Ovary (tissue), 9 donors: ENCODE results near the gene RAPSN. TPM values are rescaled to one million over a fixed set of nuclear protein-coding genes. Genes with fewer than 3 reads are reported as not detected.
"Not testable (repeated sequence)": the region's sequence is repeated elsewhere in the genome, so short reads cannot be mapped to it uniquely, and the experiment has no call there.

Source experiments
- DNase-seq, 5 donors: peaks; one replicate each; pipeline ENCODE4 v3.0.0-alpha.2; 2019 to 2020
- H3K27ac ChIP-seq, 2 donors: fragments of 200-600 bp; one replicate each; pipeline versions ENCODE4 v1.5.1 to v1.8.0; 2019 to 2022
- H3K27me3 ChIP-seq: fragments of 200-600 bp; one replicate; pipeline ENCODE4 v1.8.0; 2022
- H3K36me3 ChIP-seq: fragments of 200-600 bp; sonication (generic); one replicate; pipeline ENCODE4 v1.5.1; 2019
- H3K4me1 ChIP-seq: one replicate; pipeline ENCODE4 v1.8.1; 2013; ENCODE audit warnings: mild to moderate bottlenecking, moderate library complexity; ENCODE audit not compliant: insufficient read depth
- H3K4me3 ChIP-seq: fragments of 200-600 bp; sonication (generic); one replicate; pipeline ENCODE4 v1.5.1; 2017
- H3K9me3 ChIP-seq, 2 donors: fragments of 200-600 bp in 1 of 2; sonication (generic) in 1 of 2; one replicate each; pipeline versions ENCODE4 v1.5.1 to v1.8.1; 2013 to 2019; ENCODE audit warnings: mild to moderate bottlenecking in 1 of 2, moderate library complexity in 1 of 2
- CTCF ChIP-seq, 3 donors: fragments of 450-650 bp in 2 of 3; fragments of 200-600 bp in 1 of 3; IDR thresholded peaks; one replicate each; pipeline versions ENCODE4 v1.5.1 to v1.8.0; 2016 to 2022; ENCODE audit warnings: antibody characterized with exemption in 3 of 3, mild to moderate bottlenecking in 1 of 3
- EP300 ChIP-seq: sonication (generic); formaldehyde crosslinking; IDR thresholded peaks from one replicate; pipeline ENCODE4 v1.6.1; 2017; ENCODE audit warnings: antibody characterized with exemption
- POLR2A ChIP-seq: fragments of 450-650 bp; IDR thresholded peaks from one replicate; pipeline ENCODE4 v1.6.1; 2017; ENCODE audit warnings: antibody characterized with exemption, mild to moderate bottlenecking, moderate library complexity
- WGBS, 3 donors: extraction: QIAGEN DNeasy Blood & Tissue Kit in 1 of 3; methylation state at CpG; one replicate each; pipeline versions ENCODE4 v1.1.5 to v1.1.7; 2013 to 2017; 5-methylcytosine and 5-hydroxymethylcytosine counted together
- intact Hi-C, 4 donors: fragments of 100-400 bp; cut with DNase I; formaldehyde crosslinking; loops; one replicate each; pipeline versions ENCODE4 v1.11.0 to v1.15.1; 2022 to 2023
- polyA plus RNA-seq, 2 donors: library from polyadenylated mRNA; stranded (reverse); fragments of 200-250 nt in 1 of 2; fragments of 350-450 nt in 1 of 2; fragmentation: Illumina TruSeq in 1 of 2; extraction: RNeasy Lipid Tissue Mini Kit (QIAGEN cat#74804) in 1 of 2; gene quantifications; one replicate each; pipeline ENCODE4 v1.2.3, GENCODE V29; 2013 to 2014
- total RNA-seq, 7 donors: library from RNA; depleted of rRNA in 2 of 7; stranded (reverse); fragments of >200 nt in 2 of 7; fragmentation: NEBNext Ultra II Directional in 3 of 7; extraction: Animal tissue kit (Norgen Biotek cat#: 25700) in 3 of 7; gene quantifications; one replicate each; pipeline versions ENCODE4 v1.1.0 to v1.2.4, GENCODE V29; 2016 to 2023
- donor health status: DM: no; HTN: no; CAD: no; lungs with moderate emphysema.
- donor health status: DM: no; HTN: no; CAD: no.
- donor health status: Bipolar disorder and iron deficiency.
- donor health status: DM: yes; HTN: yes; CAD: no.
- donor health status: DM: no; HTN: no; CAD: no.
- donor health status: DM: yes; HTN: yes; CAD: no.

The RAPSN gene
- total and polyA plus RNA-seq, 9 donors = 0.08 to 0.43 (median 0.28) TPM; not detected in 5

GRCh38 chr11:47464483-47464882 lies 15.5 kb upstream of the RAPSN start:
- TF ChIP-seq CTCF (IDR thresholded peaks at IDR 0.05) = no peak
- TF ChIP-seq EP300 = no peak
- TF ChIP-seq POLR2A = no peak
- no peak for DNase-seq
- WGBS, 3 donors = 89 to 94% (median 91%) methylated on average over 5 of the region's 5 CpGs
- Histone ChIP-seq H3K36me3 (no peaks in the 10 kb centered on the region), H3K4me1 (peaks cover 12% of the 10 kb centered on the region), H3K27ac (no peak overlapping the region), H3K9me3 (no peaks in the 10 kb centered on the region), H3K4me3 (no peak overlapping the region), H3K27me3 (no peaks in the 10 kb centered on the region)
- intact Hi-C loops = loop anchor here in 1 of 4 donors (10.0 kb wide), 1 partner anchor 50 kb away; no protein-coding TSS in a partner anchor

- Histone ChIP-seq H3K4me3 (no peak overlapping the region), H3K27me3 (no peaks in the 10 kb centered on the region), H3K4me1 (peaks cover 3% of the 10 kb centered on the region), H3K36me3 (no peaks in the 10 kb centered on the region), H3K9me3 (no peaks in the 10 kb centered on the region), H3K27ac (no peak overlapping the region)
- 96 to 97% (median 97%) methylated on average over 7 of the region's 7 CpGs for WGBS, 3 donors
- TF ChIP-seq EP300 (no peak), CTCF (IDR thresholded peaks at IDR 0.05) (no peak), POLR2A (no peak)
- intact Hi-C loops = loop anchor here in 1 of 4 donors (10.0 kb wide), 1 partner anchor 53 kb away; no protein-coding TSS in a partner anchor
- DNase-seq = no peak
Observed at GRCh38 chr11:47461876-47462275, 12.9 kb upstream of the RAPSN start.

GRCh38 chr11:47460571-47461235 lies 11.8 kb upstream of the RAPSN start:
- intact Hi-C loops = loop anchor here in 1 of 4 donors (10.0 kb wide), 1 partner anchor 54 kb away; no protein-coding TSS in a partner anchor
- Histone ChIP-seq H3K4me3 (no peak overlapping the region), H3K27ac (no peak overlapping the region), H3K27me3 (no peaks in the 10 kb centered on the region), H3K4me1 (peaks cover 1% of the 10 kb centered on the region), H3K36me3 (no peaks in the 10 kb centered on the region), H3K9me3 (no peaks in the 10 kb centered on the region)
- WGBS, 3 donors = 87 to 96% (median 95%) methylated on average over 2 of the region's 2 CpGs
- TF ChIP-seq POLR2A = no peak
- TF ChIP-seq EP300 = no peak
- no peak for TF ChIP-seq CTCF (IDR thresholded peaks at IDR 0.05)
- DNase-seq = no peak

GRCh38 chr11:47454258-47454671 lies 5.3 kb upstream of the RAPSN start:
- peak; percentile 52 to 56 (median 55) for TF ChIP-seq CTCF (IDR thresholded peaks at IDR 0.05)
- 11 to 17% (median 16%) methylated on average over 8 of the region's 8 CpGs for WGBS, 3 donors

More at GRCh38 chr11:47454258-47454671, 5.3 kb upstream of the RAPSN start:
- not testable (repeated sequence) for H3K4me1 ChIP-seq, H3K27me3 ChIP-seq, H3K9me3 ChIP-seq, H3K36me3 ChIP-seq, H3K27ac ChIP-seq, H3K4me3 ChIP-seq
- peak; percentile 65 to 81 (median 73) for DNase-seq
- intact Hi-C loops = loop anchor here in 2 of 4 donors (5.0 to 10.0 kb wide), 2 partner anchors 77 to 79 kb away; partner anchors contain the start of gene SPI1 (in 2 of the 2)
